ENCODE results near the gene EFCAB8.
"Not testable (repeated sequence)": the region's sequence is repeated elsewhere in the genome, so short reads cannot be mapped to it uniquely, and the experiment has no call there.

EFCAB8 gene

GRCh38 chr20:32960849-32961731 is 102.4 kb downstream of the EFCAB8 start:
- peak; percentile 44 for DNase-seq

GRCh38 chr20:32962053-32962452 is 103.3 kb downstream of the EFCAB8 start:
- DNase-seq, result peak; percentile 34

- not testable (repeated sequence) for DNase-seq
Observed at GRCh38 chr20:32962646-32963045, 103.9 kb downstream of the EFCAB8 start.

GRCh38 chr20:32963176-32963575 is 104.5 kb downstream of the EFCAB8 start:
- peak; percentile 35 for DNase-seq

- no peak for DNase-seq
Observed at GRCh38 chr20:32964575-32964974, 105.9 kb downstream of the EFCAB8 start.

GRCh38 chr20:32965115-32965514 is 106.4 kb downstream of the EFCAB8 start:
- DNase-seq, result no peak

- DNase-seq, result no peak
Observed at GRCh38 chr20:32965581-32966373, 107.1 kb downstream of the EFCAB8 start.

GRCh38 chr20:32966382-32966781 is 107.7 kb downstream of the EFCAB8 start:
- no peak for DNase-seq

- DNase-seq, result peak; percentile 48
Observed at GRCh38 chr20:32966881-32967781, 108.4 kb downstream of the EFCAB8 start.

- no peak for DNase-seq
Observed at GRCh38 chr20:32967961-32968457, 109.3 kb downstream of the EFCAB8 start.

GRCh38 chr20:32968478-32969241 is 109.9 kb downstream of the EFCAB8 start:
- peak; percentile 40 for DNase-seq

GRCh38 chr20:32969356-32970114 is 110.8 kb downstream of the EFCAB8 start:
- peak; percentile 54 for DNase-seq

GRCh38 chr20:32970115-32970972 is 111.6 kb downstream of the EFCAB8 start:
- DNase-seq, result peak; percentile 43

GRCh38 chr20:32970973-32971300 is 112.2 kb downstream of the EFCAB8 start:
- no peak for DNase-seq

- peak; percentile 37 for DNase-seq
Observed at GRCh38 chr20:32971703-32972161, 113.0 kb downstream of the EFCAB8 start.

- peak; percentile 57 for DNase-seq
Observed at GRCh38 chr20:32972181-32973076, 113.7 kb downstream of the EFCAB8 start.

GRCh38 chr20:32973077-32973717 is 114.5 kb downstream of the EFCAB8 start:
- DNase-seq, result no peak

Measured in islet precursor cell (in vitro differentiated cells).